DMS153 treated with DMSO at 0.1 percent for 48 hours (cell line): ENCODE measurements around the gene SCYGR7.
"Not testable (repeated sequence)": the region's sequence is repeated elsewhere in the genome, so short reads cannot be mapped to it uniquely, and the experiment has no call there.

Experiments
- DNase-seq: peaks from one replicate; lab custom pipeline; 2025; ENCODE audit not compliant: unreplicated experiment; lab: John Stamatoyannopoulos, UW

Gene SCYGR7

DNA sequence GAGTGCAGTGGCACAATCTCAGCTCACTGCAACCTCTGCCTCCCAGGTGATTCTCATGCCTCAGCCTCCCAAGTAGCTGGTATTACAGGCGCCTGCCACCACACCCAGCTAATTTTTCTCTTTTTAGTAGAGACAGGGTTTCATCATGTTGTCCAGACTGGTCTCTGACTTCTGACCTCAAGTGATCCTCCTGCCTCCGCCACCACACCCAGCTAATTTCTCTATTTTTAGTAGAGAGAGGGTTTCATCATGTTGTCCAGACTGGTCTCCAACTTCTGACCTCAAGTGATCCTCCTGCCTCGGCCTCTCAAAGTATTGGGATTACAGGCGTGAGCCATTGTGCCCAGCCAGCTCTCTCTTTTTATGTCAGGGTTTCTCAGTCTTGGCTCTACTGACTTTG lies 28.1 kb downstream of the SCYGR7 start:
- not testable (repeated sequence) for DNase-seq

DNA sequence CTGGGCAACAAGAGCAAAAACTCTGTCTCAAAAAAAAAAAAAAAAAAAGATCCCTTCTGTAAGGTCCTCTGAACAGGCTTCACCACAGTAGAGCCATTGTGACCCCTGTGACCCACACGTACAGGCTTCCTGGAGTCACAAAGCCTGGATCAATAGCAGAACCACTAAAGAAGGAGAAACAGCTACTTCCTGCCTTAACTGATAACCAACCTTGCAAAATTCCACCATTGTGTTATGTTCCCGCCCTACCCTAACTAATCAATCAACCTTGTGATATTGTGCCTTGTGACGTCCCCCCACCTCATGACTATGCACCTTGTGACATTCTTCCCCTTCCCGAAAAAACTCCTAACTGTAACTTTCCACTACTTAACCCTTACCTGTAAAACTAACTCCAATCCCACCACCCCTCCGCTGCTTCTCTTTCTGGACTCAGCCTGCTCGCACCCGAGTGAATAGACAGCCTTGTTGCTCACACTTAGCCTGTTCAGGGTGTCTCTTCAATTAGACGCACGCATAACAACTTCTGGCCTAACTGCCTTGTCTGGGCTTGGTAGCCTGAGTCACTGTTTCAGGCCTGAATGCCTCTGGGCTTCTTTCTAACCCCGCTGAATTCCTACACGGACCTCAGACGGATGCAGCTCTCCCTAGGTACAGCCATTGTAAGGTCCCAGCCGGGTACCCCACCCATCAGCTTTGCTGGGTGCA lies 31.4 kb downstream of the SCYGR7 start:
- no peak for DNase-seq

DNA sequence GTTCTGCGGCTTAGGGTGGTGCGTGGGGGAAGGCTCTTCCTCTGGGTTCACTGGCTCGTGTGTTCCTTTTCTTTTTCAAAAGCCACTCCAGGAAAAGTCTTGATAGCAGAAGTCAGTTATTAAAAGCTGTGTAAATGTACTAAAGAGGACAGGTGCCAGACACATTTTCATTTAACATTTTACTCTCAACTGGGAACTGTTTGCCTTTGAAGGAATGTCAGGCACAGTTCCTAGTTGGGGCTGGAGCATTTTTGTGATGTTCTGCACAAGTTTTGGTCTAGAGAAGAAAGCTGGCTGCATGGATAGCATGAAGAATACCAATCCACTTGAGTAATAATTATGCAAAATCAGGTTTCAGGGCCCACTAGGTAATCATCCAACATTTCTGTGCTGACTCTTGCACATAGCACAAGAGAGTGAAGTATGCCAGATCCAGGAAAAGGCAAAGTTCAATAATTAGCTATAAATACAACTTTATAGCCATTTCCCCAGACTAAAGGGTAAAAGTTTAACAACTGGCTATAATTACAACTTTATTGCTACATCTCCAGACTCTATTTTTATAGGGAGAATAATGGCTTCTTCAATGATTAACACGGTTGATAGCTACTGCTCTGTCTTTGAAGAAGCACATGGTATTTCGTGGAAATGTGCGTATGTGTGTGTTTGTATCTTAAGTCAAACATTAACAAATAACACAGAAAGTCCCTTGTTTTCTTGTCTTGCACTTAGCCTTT lies 33.8 kb downstream of the SCYGR7 start:
- no peak for DNase-seq

DNA sequence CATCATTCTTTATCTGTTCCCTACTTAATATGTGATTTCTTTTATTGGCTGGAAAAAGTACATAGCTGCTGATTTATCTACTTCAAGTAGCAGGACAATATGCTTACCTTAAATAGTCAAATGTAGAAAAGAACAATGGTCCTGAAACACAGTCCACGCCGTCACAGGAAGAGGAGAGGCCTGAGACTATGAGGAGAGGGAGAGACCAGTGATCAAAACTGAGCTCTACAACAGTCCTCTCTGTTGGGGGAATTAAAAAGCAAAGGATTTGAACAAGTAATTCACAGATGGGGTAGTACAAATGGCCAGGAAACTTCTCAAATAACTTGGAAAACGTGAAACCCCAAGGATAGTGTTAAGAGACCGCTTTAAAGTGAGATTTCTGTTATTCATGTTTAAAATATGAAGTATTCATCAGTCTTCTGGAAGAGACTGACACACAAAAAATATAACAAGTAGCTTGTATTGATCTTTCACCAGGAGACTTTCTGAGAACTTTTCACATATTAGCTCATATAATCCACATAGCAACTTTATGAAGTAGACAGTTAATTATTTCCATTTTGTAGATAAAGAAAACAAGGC lies 37.7 kb downstream of the SCYGR7 start:
- no peak for DNase-seq

DNA sequence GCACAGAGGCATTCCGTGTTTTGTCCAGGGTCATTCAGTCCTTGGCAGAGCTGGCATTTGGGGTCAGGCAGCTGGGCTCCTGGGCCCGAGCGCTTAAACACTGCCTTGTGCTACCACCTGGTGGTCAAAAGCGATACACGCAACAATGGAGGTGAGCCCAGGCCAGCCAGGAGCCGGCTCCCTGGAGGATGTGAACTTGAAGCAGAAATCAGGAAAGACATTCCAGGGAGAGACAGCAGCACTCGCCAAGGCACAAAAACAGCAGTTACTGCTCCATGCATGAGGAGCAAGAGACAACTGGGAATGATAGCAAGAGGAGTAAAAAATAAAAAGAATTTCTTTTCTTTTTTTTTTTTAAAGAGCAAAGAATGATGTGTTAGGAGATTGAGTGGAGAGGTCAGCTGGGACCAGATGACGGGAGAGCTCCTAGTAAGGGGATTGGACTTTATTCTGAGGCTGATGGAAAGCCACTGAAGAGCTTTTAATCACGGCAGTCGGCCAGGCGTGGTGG lies 38.3 kb downstream of the SCYGR7 start:
- peak; percentile 50 for DNase-seq

- DNase-seq, result no peak
Observed at GRCh38 chr2:227767830-227768229, 39.7 kb downstream of the SCYGR7 start.

GRCh38 chr2:227772197-227772661 lies 44.1 kb downstream of the SCYGR7 start:
- no peak for DNase-seq

DNA sequence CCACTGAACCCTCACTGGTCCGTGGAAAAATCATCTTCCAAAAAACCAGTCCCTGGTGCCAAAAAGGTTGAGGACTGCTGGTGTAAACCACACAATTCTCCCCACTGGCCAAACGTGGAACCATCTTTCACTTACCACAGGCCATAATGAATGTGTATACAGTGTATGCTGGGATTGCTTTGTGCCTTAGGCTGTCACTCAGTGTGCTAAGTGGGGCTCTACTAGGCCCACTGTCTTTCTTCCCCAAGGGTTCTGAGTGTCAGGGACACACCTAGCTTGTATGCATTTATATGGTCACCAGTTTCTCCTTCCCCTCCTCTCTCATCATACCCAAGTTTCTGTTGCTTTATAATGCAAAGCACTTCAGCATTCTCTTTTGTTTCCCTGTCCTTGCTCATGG lies 44.8 kb downstream of the SCYGR7 start:
- DNase-seq, result no peak

GRCh38 chr2:227774011-227774624 lies 46.0 kb downstream of the SCYGR7 start:
- no peak for DNase-seq

- DNase-seq, result no peak
Observed at GRCh38 chr2:227774895-227775842, 47.0 kb downstream of the SCYGR7 start.
